Measurements from ENCODE around the gene VPS39.

Gene VPS39

GRCh38 chr15:42171122-42171521, 37.0 kb downstream of the VPS39 start:
- Histone ChIP-seq H3K9me3 (ENCODE audit: control insufficient read depth, low read length) (no peaks in the 10 kb centered on the region), H3K9ac (ENCODE audit: low read length) (no peak overlapping the region), H3K4me3 (ENCODE audit: low read length) (no peak overlapping the region), H3K27me3 (ENCODE audit: control insufficient read depth, insufficient read depth, low read length) (no peaks in the 10 kb centered on the region), H3K36me3 (ENCODE audit: control insufficient read depth, insufficient read depth, low read length) (peaks cover 27% of the 10 kb centered on the region), H3K4me1 (ENCODE audit: control insufficient read depth, insufficient read depth, low read length) (no peaks in the 10 kb centered on the region)

GRCh38 chr15:42166225-42166940, 41.7 kb downstream of the VPS39 start:
- no peak overlapping the region for H3K9ac ChIP-seq (ENCODE audit: low read length)
- no peaks in the 10 kb centered on the region for H3K4me1 ChIP-seq (ENCODE audit: control insufficient read depth, insufficient read depth, low read length)
- H3K27me3 ChIP-seq (ENCODE audit: control insufficient read depth, insufficient read depth, low read length), result no peaks in the 10 kb centered on the region
- H3K4me3 ChIP-seq (ENCODE audit: low read length), result no peak overlapping the region
- no peaks in the 10 kb centered on the region for H3K9me3 ChIP-seq (ENCODE audit: control insufficient read depth, low read length)
- H3K36me3 ChIP-seq (ENCODE audit: control insufficient read depth, insufficient read depth, low read length), result peaks cover 31% of the 10 kb centered on the region

GRCh38 chr15:42165106-42165505, 43.0 kb downstream of the VPS39 start:
- Histone ChIP-seq H3K9ac (ENCODE audit: low read length) (no peak overlapping the region), H3K27me3 (ENCODE audit: control insufficient read depth, insufficient read depth, low read length) (no peaks in the 10 kb centered on the region), H3K36me3 (ENCODE audit: control insufficient read depth, insufficient read depth, low read length) (peaks cover 34% of the 10 kb centered on the region), H3K4me3 (ENCODE audit: low read length) (no peak overlapping the region), H3K4me1 (ENCODE audit: control insufficient read depth, insufficient read depth, low read length) (no peaks in the 10 kb centered on the region), H3K9me3 (ENCODE audit: control insufficient read depth, low read length) (no peaks in the 10 kb centered on the region)

GRCh38 chr15:42163947-42164550, 44.1 kb downstream of the VPS39 start:
- Histone ChIP-seq H3K4me1 (ENCODE audit: control insufficient read depth, insufficient read depth, low read length) (no peaks in the 10 kb centered on the region), H3K9ac (ENCODE audit: low read length) (no peak overlapping the region), H3K36me3 (ENCODE audit: control insufficient read depth, insufficient read depth, low read length) (peaks cover 34% of the 10 kb centered on the region), H3K9me3 (ENCODE audit: control insufficient read depth, low read length) (no peaks in the 10 kb centered on the region), H3K4me3 (ENCODE audit: low read length) (no peak overlapping the region), H3K27me3 (ENCODE audit: control insufficient read depth, insufficient read depth, low read length) (no peaks in the 10 kb centered on the region)

- Histone ChIP-seq H3K36me3 (ENCODE audit: control insufficient read depth, insufficient read depth, low read length) (peaks cover 34% of the 10 kb centered on the region), H3K4me1 (ENCODE audit: control insufficient read depth, insufficient read depth, low read length) (no peaks in the 10 kb centered on the region), H3K9ac (ENCODE audit: low read length) (no peak overlapping the region), H3K9me3 (ENCODE audit: control insufficient read depth, low read length) (no peaks in the 10 kb centered on the region), H3K4me3 (ENCODE audit: low read length) (no peak overlapping the region), H3K27me3 (ENCODE audit: control insufficient read depth, insufficient read depth, low read length) (no peaks in the 10 kb centered on the region)
These were observed 44.8 kb downstream of the VPS39 start for GRCh38 chr15:42163291-42163690.

- Histone ChIP-seq H3K4me3 (ENCODE audit: low read length) (no peak overlapping the region), H3K4me1 (ENCODE audit: control insufficient read depth, insufficient read depth, low read length) (peaks cover 17% of the 10 kb centered on the region), H3K36me3 (ENCODE audit: control insufficient read depth, insufficient read depth, low read length) (peaks cover 19% of the 10 kb centered on the region), H3K27me3 (ENCODE audit: control insufficient read depth, insufficient read depth, low read length) (no peaks in the 10 kb centered on the region), H3K9me3 (ENCODE audit: control insufficient read depth, low read length) (no peaks in the 10 kb centered on the region), H3K9ac (ENCODE audit: low read length) (no peak overlapping the region)
These were observed 48.0 kb downstream of the VPS39 start for GRCh38 chr15:42160136-42160535.

GRCh38 chr15:42159381-42160015, 48.6 kb downstream of the VPS39 start:
- no peaks in the 10 kb centered on the region for H3K9me3 ChIP-seq (ENCODE audit: control insufficient read depth, low read length)
- no peak overlapping the region for H3K4me3 ChIP-seq (ENCODE audit: low read length)
- no peak overlapping the region for H3K9ac ChIP-seq (ENCODE audit: low read length)
- no peaks in the 10 kb centered on the region for H3K27me3 ChIP-seq (ENCODE audit: control insufficient read depth, insufficient read depth, low read length)
- H3K36me3 ChIP-seq (ENCODE audit: control insufficient read depth, insufficient read depth, low read length), result peaks cover 16% of the 10 kb centered on the region
- peaks cover 24% of the 10 kb centered on the region for H3K4me1 ChIP-seq (ENCODE audit: control insufficient read depth, insufficient read depth, low read length)

GRCh38 chr15:42158941-42159340, 49.2 kb downstream of the VPS39 start:
- no peak overlapping the region for H3K4me3 ChIP-seq (ENCODE audit: low read length)

GRCh38 chr15:42157981-42158765, 49.9 kb downstream of the VPS39 start:
- no peak overlapping the region for H3K9ac ChIP-seq (ENCODE audit: low read length)
- H3K4me3 ChIP-seq (ENCODE audit: low read length), result no peak overlapping the region
- no peaks in the 10 kb centered on the region for H3K27me3 ChIP-seq (ENCODE audit: control insufficient read depth, insufficient read depth, low read length)
- no peaks in the 10 kb centered on the region for H3K9me3 ChIP-seq (ENCODE audit: control insufficient read depth, low read length)
- H3K4me1 ChIP-seq (ENCODE audit: control insufficient read depth, insufficient read depth, low read length), result peaks cover 36% of the 10 kb centered on the region
- H3K36me3 ChIP-seq (ENCODE audit: control insufficient read depth, insufficient read depth, low read length), result peaks cover 13% of the 10 kb centered on the region

More at GRCh38 chr15:42158941-42159340, 49.2 kb downstream of the VPS39 start:
- Histone ChIP-seq H3K9me3 (ENCODE audit: control insufficient read depth, low read length) (no peaks in the 10 kb centered on the region), H3K36me3 (ENCODE audit: control insufficient read depth, insufficient read depth, low read length) (peaks cover 11% of the 10 kb centered on the region), H3K9ac (ENCODE audit: low read length) (no peak overlapping the region), H3K27me3 (ENCODE audit: control insufficient read depth, insufficient read depth, low read length) (no peaks in the 10 kb centered on the region), H3K4me1 (ENCODE audit: control insufficient read depth, insufficient read depth, low read length) (peaks cover 29% of the 10 kb centered on the region)

- no peak overlapping the region for H3K4me3 ChIP-seq (ENCODE audit: low read length)
- no peaks in the 10 kb centered on the region for H3K27me3 ChIP-seq (ENCODE audit: control insufficient read depth, insufficient read depth, low read length)
- H3K4me1 ChIP-seq (ENCODE audit: control insufficient read depth, insufficient read depth, low read length), result peaks cover 44% of the 10 kb centered on the region
- H3K9ac ChIP-seq (ENCODE audit: low read length), result no peak overlapping the region
- H3K36me3 ChIP-seq (ENCODE audit: control insufficient read depth, insufficient read depth, low read length), result peaks cover 15% of the 10 kb centered on the region
- H3K9me3 ChIP-seq (ENCODE audit: control insufficient read depth, low read length), result no peaks in the 10 kb centered on the region
These were observed 50.7 kb downstream of the VPS39 start for GRCh38 chr15:42157381-42157780.

- Histone ChIP-seq H3K9me3 (ENCODE audit: control insufficient read depth, low read length) (no peaks in the 10 kb centered on the region), H3K4me1 (ENCODE audit: control insufficient read depth, insufficient read depth, low read length) (peaks cover 51% of the 10 kb centered on the region), H3K36me3 (ENCODE audit: control insufficient read depth, insufficient read depth, low read length) (peaks cover 9% of the 10 kb centered on the region), H3K9ac (ENCODE audit: low read length) (peak within 1 kb of the TSS; percentile 76), H3K27me3 (ENCODE audit: control insufficient read depth, insufficient read depth, low read length) (no peaks in the 10 kb centered on the region), H3K4me3 (ENCODE audit: low read length) (peak within 1 kb of the TSS; percentile 55)
These were observed 51.7 kb downstream of the VPS39 start, which contains the start of gene PLA2G4F for GRCh38 chr15:42156243-42156922. Gene PLA2G4F (minus strand): TSS chr15:42156636. CDS start chr15:42156549, 87 bp downstream.

All from mucosa of stomach (tissue), 1 donor.